ENCODE results near the gene MGMT.

MGMT gene

DNA sequence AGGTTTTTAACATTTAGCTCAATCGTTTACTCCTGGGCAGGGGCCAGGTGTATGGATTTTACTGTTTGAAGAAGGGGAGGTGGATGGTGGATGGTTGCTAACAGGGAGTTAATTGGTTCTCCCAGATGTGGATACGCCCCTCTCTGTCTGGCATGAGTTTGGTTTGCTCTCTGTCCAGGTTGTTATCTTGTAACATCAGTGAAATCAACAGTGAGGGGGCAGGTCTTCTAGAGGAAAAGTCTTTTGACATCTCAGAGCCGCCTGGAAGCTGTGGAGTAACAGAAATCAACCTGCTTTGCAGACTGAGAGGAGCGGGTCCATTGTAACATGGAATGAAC, 243.4 kb downstream of the MGMT start:
- in situ Hi-C loops (cut with HindIII; ENCODE audit: low sequenced_read_pairs), result no loop called here
- no peak overlapping the region for H3K4me3 ChIP-seq (ENCODE audit: low read depth, low read length)
- TF ChIP-seq, protein P1, sequence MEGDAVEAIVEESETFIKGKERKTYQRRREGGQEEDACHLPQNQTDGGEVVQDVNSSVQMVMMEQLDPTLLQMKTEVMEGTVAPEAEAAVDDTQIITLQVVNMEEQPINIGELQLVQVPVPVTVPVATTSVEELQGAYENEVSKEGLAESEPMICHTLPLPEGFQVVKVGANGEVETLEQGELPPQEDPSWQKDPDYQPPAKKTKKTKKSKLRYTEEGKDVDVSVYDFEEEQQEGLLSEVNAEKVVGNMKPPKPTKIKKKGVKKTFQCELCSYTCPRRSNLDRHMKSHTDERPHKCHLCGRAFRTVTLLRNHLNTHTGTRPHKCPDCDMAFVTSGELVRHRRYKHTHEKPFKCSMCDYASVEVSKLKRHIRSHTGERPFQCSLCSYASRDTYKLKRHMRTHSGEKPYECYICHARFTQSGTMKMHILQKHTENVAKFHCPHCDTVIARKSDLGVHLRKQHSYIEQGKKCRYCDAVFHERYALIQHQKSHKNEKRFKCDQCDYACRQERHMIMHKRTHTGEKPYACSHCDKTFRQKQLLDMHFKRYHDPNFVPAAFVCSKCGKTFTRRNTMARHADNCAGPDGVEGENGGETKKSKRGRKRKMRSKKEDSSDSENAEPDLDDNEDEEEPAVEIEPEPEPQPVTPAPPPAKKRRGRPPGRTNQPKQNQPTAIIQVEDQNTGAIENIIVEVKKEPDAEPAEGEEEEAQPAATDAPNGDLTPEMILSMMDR (IDR thresholded peaks at IDR 0.05; ENCODE audit: low read depth, low read length, missing control alignments), result no peak
- no peak for DNase-seq (ENCODE audit: low read depth)

DNA sequence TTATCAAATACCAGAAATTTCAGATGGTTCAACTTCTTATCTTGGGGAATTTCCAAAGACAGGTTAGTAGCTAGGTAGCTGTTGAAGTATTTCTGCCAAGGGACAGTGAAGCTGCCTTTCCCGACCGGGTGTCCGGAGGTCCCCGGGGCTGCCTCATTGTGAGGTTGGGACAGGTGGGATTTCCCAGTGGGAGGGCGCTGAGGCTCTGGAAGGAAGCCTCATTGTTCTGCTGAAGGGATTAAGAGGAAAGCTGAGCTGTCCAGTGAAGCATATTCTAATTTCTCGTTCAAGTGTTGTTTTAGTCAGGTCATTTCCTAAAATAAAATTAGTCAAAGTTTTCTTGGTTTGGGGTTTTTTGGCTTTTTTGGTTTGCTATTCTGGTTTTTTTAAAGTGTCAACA, 244.2 kb downstream of the MGMT start:
- TF ChIP-seq, protein P1 (IDR thresholded peaks at IDR 0.05; ENCODE audit: low read depth, low read length, missing control alignments), result no peak
- H3K4me3 ChIP-seq (ENCODE audit: low read depth, low read length), result no peak overlapping the region
- no peak for DNase-seq (ENCODE audit: low read depth)
- in situ Hi-C loops (cut with HindIII; ENCODE audit: low sequenced_read_pairs), result no loop called here

DNA sequence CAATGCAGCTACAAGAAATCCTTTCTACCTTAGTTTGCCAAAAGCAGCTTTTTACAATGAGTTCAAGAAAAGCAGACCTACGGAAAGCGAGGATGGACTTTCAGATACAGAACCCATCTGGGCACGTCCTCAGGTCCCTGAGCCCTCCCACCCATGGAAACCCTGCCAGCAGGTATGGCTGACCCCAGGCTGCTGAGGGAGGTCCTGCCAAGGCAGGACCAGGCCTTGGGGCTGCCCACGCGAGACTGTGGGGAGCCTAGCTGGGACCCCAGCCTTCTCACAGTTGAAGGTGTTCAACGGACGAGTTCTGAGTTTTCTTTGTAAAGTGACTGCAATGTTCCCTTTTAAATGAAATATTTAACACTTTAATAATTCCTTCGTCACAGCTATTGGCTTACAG, 245.0 kb downstream of the MGMT start:
- H3K4me3 ChIP-seq (ENCODE audit: low read depth, low read length), result no peak overlapping the region
- in situ Hi-C loops (cut with HindIII; ENCODE audit: low sequenced_read_pairs), result no loop called here
- no peak for DNase-seq (ENCODE audit: low read depth)
- TF ChIP-seq, protein P1 (IDR thresholded peaks at IDR 0.05; ENCODE audit: low read depth, low read length, missing control alignments), result no peak

DNA sequence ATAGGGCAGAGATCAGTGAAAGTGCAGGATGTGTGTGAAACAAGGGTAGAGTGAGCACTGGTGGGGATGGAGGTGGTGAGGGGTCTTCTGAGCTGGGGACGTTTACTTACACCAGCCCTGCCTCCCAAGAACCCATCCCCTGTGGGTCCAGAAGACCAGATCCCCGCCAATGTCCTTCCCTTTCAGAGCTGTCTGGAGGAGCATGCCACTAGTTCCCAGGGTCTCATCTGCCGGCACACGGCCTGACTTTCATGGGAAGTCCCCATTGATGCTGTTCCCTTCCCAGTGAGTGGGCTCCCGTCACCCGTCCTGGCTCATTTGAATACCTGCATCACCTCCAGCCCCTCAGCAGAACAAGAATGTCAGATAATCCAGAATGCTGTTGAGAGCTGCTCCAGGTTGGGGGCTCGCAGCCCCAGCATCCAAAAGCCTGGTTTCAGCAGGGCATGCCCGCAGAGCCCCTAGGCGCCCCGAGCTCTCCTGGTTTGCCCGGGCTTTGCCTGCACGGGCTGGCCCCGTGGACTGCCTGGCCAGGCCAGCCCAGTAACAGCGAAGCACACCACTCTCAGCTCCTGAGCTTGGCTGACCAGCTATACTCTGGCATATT, 246.7 kb downstream of the MGMT start:
- in situ Hi-C loops (cut with HindIII; ENCODE audit: low sequenced_read_pairs), result no loop called here
- TF ChIP-seq, protein P1 (IDR thresholded peaks at IDR 0.05; ENCODE audit: low read depth, low read length, missing control alignments), result no peak
- H3K4me3 ChIP-seq (ENCODE audit: low read depth, low read length), result no peak overlapping the region
- DNase-seq (ENCODE audit: low read depth), result no peak

DNA sequence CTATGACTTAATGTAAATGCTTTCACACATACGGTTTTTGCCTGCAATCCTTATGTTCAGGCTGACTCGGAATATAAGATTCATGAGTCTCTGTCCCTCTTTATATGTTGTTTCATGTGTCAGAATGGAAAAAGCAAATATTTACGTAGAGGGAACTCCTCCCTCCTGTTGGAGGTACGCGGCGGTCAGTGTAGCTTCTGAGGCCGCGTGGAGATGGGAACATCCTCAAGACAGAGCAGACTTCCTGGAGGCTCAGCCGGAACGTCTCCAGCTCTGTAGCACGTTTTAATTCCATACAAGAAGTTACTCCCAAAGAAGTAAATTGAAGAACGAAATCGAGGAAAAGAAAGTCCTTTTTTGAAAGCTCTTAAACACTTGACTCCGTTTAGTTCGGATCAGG, 248.8 kb downstream of the MGMT start:
- no peak overlapping the region for H3K4me3 ChIP-seq (ENCODE audit: low read depth, low read length)
- no peak for DNase-seq (ENCODE audit: low read depth)
- in situ Hi-C loops (cut with HindIII; ENCODE audit: low sequenced_read_pairs), result no loop called here
- TF ChIP-seq, protein P1 (IDR thresholded peaks at IDR 0.05; ENCODE audit: low read depth, low read length, missing control alignments), result no peak

DNA sequence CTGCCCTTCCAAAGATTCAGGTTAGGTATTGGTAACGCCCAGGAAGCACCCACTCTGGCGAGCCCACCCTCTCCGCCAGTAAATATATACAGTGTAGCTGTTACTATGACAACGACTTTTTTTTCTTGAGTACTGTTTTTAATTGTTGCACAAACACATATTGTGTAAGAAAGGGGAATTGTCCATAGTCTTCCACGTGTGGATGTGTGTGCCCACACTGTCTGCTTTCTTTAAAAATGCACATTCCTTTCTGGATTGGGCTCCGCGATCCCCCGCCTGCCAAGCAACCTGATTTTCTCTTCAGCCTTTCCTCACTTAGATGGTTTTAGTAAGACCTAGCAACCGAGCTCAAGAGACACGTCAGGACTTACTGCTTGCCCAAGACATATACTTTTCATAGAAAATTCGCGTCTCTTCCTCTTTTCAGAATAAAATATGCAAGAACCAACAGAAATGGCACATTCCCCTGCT, 249.2 kb downstream of the MGMT start:
- DNase-seq (ENCODE audit: low read depth), result no peak
- no peak overlapping the region for H3K4me3 ChIP-seq (ENCODE audit: low read depth, low read length)
- TF ChIP-seq, protein P1 (IDR thresholded peaks at IDR 0.05; ENCODE audit: low read depth, low read length, missing control alignments), result no peak
- in situ Hi-C loops (cut with HindIII; ENCODE audit: low sequenced_read_pairs), result no loop called here
